SIG-M5 treated with dmso at 0.1 percent for 504 hours (cell line): Measurements from ENCODE around the gene AKAP10.
"Not testable (repeated sequence)": the region's sequence is repeated elsewhere in the genome, so short reads cannot be mapped to it uniquely, and the experiment has no call there.

ENCODE experiments used
- DNase-seq: peaks from one replicate; lab custom pipeline; 2025; ENCODE audit not compliant: unreplicated experiment; lab: John Stamatoyannopoulos, UW

AKAP10 gene

DNA sequence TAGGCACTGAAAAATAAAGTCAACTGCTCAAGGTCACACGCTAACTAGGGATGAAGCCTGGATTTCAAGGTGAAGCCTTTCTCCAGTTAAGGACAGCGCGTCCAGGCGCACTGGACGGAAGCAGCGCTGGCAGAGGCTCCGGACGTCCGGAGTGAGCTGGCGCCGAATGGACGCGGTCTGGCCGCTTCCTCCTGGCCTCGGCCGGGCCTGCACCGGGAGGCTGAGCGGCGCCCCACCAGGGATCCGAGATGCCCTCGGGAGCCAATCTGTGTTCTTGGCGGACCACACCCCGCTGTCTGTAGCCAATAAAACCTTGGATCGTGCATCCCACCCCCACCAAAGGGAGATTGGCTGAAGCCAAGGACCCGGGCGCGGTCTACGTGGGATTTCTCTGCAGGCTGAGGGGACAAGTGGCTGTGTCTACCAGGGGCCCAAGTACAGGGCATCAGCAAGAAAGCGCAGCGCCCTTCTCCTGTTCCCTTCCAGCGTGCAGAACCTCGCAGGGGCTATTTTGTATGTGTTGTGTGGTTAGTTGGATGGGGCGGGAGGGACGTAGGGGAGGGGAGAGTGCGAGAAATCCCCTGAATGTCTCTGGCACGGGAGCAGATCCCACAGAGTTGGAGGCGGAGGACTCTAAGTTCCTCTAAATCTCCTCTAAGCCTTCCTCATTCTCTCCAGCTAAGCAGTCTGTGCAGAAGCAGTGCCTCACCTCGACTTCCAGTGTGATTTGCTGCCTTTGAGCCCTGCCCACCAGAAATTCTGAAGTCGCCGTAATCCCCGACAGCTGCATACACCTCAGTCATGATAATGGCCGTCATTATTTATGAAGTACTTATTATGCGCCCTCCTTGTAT is 2.5 kb upstream of the AKAP10 start:
- DNase-seq = no peak

DNA sequence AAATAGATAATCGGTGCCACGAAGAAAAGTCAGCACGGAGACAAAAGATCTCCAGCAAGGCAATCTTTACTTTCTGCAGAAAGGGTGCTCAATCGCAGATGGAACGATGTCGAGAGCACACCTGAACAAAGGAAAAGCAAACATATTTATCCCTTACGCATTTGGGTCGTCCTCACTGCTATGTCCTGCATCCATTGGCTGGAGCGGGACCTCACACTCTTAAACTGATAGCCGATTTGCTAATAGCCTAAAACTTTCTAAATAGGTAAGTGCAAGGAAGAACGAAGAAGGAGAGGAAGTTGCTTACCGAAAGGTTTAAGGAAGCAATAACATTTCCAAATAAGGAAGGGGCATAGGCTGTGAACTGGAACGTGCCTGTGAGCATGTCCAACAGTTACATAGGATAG is 1.2 kb upstream of the AKAP10 start:
- peak; percentile 53 for DNase-seq

DNA sequence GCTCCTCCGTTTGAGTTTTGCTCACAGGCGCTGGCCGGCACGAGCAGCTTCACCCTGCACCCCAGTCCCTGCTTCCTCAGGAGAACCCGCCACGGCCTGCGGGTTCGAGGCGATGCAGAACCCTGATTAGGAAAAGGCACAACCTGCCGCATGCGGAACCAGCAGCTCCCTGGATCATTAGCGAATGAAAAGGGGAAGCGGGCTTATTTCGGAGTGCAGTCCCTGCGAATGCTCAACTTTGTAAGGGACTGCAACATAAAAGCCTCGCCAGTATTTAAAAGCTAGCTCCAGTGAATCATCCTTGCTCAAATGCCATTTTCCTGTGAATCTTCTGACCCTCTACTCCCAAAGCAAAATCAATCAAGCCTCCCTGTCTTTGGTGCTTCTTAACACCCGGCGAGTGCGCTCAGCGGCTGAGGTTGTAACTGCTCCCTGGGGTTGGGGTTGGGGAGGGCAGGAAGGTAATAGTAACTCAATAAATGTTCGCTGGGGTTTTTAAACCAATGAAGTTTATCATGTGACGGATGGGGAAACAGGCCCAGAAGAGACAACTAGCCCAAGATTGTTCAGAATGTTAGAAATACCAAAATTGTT is 678 bp upstream of the AKAP10 start:
- DNase-seq = peak; percentile 90

DNA sequence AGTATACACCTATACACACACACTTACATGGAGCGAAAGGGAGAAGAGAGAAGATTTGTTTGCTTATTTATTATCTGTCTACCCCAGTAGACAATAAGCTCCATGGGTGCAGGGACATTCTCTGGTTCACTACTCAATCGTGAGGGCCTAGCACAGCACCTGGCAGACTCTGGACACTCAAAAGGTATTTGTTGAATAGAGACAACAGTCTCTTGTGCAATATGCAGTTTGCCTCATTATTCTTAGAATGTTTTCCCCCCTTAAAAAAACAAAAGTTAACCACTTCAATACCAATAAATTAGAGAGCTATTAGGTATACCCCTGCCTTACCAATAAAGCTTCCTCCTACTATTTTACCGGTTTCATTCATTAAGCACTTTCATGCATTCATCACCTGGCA is 2.0 kb downstream of the AKAP10 start:
- no peak for DNase-seq

DNA sequence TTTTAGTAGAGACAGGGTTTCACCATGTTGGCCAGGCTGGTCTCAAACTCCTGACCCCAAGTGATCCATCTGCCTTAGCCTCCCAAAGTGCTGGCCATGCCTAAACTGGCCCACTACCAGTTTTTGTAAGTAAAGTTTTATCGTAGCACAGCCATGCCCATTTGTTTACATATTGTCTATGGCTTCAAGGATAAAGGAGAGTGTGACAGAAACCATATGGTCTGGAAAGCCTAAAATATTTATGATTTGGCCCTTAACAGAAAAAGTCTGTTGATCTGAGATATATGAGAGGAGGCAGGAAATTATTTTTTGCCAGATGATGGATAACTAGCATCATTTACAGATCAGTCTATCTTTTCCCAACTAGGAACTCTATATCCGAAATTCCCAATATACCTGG is 4.5 kb downstream of the AKAP10 start:
- no peak for DNase-seq

DNA sequence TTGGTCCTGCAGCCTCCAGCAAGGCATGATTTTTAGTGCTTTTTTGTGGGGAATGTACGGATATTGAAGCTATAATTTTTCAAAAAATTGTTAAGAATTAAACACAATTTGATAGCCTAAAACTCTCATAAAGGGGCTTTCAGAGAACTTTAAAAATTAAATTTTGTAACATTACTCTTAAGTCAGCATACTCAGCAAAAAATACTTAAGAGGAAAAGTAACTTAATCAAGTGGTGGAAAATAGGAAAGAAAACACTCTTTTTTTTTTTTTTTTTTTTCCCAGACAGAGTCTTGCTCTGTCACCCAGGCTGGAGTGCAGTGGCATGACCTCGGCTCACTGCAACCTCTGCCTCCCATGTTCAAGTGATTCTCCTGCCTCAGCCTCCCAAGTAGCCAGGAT is 14.7 kb downstream of the AKAP10 start:
- not testable (repeated sequence) for DNase-seq

DNA sequence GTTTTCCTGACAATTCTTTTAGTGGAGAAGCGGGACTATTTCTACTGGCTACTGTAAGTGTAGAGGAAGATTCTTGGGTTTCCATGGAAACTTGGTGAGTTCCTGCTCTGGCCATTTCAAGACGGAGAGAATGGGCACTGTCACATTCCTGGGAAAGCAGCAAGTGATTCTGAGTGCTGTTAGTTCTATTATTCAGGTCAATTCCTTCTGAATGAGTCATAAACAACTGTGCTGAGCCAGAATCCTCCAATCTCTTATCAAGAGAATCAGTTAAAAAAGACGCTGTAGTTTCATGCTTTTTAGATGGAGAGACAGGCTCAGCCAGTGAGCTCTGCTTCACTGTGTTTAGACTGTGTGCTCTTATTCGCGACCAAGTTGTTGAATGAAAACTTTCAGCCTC is 19.6 kb downstream of the AKAP10 start:
- peak; percentile 25 for DNase-seq

DNA sequence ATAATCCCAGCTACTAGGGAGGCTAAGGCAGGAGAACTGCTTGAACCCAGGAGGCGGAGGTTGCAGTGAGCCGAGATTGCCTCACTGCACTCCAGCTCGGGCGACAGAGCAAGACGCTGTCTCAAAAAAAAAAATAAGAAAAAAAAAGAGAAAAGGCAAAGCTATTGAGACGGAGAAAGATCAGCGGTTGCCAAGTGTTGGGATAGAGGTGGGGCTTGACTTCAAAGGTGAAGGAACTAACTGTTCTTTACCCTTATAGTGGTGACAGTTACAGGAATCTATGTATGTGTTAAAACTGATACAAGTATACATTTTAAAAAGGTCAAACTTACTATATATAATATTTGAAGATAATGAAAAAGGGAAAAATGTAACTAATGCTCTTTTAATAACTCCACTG is 22.5 kb downstream of the AKAP10 start:
- DNase-seq = no peak

DNA sequence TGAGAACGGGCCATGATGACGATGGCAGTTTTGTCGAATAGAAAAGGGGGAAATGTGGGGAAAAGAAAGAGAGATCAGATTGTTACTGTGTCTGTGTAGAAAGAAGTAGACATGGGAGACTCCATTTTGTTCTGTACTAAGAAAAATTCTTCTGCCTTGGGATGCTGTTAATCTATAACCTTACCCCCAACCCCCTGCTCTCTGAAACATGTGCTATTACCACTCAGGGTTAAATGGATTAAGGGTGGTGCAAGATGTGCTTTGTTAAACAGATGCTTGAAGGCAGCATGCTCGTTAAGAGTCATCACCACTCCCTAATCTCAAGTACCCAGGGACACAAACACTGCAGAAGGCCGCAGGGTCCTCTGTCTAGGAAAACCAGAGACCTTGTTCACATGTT is 26.2 kb downstream of the AKAP10 start:
- DNase-seq = not testable (repeated sequence)

DNA sequence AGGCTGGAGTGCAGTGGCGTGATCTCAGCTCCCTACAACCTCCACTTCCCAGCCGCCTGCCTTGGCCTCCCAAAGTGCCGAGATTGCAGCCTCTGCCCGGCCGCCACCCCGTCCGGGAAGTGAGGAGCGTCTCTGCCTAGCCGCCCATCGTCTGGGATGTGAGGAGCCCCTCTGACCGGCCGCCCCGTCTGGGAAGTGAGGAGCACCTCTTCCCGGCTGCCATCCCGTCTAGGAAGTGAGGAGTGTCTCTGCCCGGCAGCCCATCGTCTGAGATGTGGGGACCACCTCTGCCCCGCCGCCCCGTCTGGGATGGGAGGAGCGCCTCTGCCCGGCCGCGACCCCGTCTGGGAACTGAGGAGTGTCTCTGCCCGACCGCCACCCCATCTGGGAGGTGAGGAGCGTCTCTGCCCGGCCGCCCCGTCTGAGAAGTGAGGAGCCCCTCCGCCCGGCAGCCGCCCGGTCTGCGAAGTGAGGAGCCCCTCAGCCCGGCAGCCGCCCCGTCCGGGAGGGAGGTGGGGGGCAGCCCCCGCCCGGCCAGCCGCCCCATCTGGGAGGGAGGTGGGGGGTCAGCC is 26.9 kb downstream of the AKAP10 start:
- not testable (repeated sequence) for DNase-seq

DNA sequence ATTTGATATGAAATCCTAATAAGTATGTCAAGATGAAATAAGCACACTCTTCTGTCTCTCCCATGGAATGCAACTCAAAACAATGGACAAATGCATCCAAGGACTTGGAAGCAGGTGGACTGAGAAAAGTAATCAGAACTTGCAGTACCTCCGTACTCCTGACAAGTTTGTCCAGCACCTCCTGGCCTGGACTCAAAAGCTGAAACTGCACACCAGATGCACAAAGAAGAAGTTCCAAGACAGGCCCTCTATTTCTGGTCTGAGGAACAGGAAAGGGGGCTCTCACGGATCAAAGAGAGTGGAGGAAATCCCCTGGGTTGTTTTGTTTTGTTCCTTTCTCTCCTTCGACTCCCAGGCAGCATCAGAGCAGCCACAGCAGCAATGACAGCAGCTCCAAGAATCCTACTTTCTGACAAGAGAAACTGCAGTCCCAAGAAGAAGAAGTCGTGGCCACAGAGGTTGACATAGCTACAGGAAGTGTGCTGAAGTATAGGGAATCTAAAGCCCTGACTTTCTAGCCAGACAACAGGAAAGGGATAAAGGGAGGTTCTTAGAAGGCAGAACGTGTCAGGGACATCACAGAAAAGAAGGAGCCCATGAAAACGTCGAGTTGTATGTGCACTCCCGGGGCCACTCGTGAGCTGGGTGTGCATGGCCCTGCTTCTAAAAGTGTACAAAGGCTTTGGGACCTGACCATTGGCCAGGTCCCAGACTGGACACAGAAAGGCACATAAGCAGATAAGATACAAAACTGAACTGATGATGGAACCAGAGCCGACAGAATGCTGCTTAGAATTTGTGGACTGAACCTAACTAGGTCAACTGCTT is 29.3 kb downstream of the AKAP10 start:
- DNase-seq = no peak

DNA sequence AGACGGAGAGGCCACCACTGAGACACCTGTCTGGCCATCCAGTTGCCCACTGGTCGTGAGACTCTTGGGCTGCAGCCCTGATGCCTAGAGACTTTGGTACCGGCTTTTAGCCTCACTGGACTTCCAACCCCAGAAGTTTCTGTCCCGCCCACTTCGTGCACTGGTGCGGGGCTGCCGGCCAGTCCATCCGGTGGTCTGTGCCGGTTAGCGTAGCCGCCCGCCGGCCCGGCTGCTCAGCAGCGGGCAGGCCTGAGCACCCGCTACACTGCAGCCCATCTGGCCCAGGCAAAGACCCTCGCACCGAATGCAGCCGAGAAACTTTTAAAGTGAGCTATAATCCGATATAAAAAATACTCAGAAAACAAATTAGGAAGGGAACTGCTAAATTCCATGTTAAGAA is 30.7 kb downstream of the AKAP10 start:
- no peak for DNase-seq

DNA sequence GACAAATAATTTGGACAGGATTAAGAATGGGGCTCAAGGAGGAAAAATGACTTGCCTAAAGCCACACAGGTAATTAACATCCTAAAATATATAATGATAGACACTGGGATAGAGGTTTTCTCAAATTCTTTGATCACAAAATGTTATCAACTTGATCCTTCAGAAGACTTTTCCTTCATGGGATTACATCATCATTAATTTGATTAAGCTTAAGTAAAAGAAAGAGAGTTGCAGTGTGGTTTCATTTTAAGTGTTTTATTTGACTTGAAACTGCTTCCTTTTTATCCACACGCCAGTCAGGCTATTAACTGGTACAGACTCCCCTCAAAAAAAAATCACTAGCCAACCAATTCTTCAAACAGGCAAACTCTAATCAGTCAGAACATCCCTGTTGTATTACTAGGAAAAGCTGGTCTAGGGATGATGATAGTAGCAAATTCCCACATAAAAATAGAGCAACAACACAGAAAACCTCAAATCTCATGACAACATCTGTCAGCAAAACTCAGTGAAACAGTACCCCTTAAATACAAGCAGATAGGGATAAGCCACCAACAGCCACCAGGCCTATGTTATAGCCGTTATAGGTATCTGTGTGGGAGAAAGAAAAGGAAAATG is 32.5 kb downstream of the AKAP10 start:
- DNase-seq = no peak

DNA sequence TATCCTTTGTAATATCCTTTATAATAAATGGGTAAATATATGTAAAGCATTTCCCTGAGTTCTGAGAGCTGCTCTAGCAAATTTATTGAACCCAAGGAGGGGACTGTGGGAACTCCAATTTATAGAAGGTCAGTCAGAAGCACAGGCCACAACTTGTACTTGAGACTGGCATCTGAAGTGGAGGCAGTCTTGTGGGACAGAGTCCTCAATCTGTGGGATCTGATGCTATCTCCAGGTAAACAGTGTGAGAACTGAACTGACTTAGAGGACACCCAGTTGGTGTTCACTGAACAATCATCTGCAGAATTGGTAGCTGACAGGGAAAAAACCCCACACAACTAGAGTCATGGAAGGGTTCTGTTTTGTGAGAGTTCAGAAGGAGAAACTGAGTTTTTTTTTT is 34.0 kb downstream of the AKAP10 start:
- DNase-seq = no peak

DNA sequence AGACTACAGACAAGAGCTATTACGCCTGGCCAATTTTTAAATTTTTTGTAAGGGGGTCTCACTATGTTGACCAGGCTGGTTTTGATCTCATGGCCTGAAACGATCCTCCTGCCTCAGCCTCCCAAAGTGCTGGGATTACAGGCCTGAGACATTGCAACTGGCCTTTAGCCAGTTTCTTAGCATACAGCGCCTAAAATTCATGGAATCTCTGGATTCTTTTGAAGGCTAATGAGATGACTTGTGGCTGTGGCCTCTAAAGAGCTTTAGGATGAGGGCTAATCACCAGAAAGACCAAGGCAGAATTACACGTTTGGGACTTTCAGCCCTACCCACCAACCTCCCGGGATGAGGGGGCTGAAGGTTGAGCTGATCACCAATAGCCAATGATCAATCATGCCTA is 34.6 kb downstream of the AKAP10 start:
- no peak for DNase-seq

DNA sequence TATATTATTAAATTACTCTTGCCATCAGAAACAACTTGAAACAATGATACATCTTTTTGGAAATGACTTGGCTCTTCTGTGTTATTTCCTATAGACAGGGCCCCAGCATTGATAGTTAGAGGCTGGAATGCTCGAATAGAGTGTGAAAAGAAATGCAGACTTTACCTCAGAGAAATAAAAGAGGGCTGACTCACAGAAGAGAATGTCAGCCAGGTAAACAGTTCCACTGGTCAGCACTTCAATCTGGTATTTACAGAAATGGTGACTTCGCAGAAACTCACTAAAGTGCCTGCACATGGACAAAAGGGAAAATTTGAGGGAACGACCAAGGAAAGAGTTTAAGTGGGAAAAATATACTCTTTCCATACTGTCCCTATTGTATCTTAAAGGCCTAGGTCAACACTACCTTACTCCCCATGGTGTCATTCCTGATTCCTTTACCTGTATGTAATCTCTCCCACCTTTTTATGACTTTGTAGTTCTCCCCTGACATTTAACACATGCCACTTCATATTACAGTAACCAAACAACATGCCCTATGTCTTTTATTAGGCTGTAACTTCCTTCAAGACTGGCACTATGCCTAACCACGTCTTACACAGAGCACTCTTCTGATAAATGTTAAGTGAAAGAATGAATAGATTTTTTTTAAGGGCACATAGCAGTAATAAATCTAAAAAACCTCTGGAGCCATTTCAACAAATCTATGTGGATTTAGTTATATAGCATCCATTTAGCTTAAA is 36.7 kb downstream of the AKAP10 start:
- no peak for DNase-seq

DNA sequence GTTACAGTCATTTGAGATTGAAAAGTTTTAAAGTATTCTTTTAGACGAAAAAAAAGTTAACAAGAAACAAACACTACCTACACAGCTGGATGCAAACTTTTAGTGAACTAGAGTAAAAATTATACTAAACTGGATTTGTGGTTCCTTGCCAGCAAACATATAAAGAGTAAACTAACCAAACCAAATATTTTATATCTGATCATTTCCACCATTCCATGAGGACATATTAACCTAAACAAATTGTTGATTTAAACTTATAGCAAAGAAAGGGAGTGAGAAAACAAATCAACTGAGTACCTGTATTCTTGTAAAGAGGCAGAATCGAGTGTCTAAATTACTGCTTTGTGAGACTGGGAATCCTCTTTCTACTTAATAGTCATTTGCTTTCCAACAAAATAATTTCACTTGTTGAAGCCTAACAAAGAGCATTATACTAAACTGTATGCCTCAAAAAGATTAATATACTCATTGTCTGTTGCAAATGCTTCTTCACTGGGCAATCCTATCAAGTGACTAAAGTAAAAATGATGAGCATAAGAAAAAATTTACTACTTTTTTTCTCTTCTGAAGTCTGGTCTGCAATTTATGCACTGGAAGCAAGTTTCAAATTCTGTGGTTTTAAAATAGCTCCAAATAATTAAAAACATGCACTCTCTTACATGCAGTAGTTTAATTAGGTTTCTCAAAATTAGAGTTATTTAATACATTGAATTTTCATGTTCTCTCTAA is 37.5 kb downstream of the AKAP10 start:
- DNase-seq = no peak

DNA sequence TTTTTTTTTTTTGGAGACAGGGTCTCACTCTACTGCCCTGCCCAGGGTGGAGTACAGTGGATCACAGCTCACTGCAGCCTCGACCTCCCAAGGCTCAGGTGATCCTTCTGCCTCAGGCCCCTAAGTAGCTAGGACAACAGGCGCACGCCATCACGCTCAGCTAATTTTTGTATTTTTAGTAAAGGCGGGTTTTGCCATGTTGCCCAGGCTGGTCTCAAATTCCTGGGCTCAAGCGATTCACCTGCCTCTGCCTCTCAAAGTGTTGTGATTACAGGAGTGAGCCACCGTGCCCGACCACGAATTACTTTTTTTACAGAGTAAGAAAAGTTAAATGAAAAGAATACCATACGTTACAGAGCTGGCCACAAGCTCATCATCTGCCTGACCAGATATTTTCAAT is 38.9 kb downstream of the AKAP10 start:
- no peak for DNase-seq

DNA sequence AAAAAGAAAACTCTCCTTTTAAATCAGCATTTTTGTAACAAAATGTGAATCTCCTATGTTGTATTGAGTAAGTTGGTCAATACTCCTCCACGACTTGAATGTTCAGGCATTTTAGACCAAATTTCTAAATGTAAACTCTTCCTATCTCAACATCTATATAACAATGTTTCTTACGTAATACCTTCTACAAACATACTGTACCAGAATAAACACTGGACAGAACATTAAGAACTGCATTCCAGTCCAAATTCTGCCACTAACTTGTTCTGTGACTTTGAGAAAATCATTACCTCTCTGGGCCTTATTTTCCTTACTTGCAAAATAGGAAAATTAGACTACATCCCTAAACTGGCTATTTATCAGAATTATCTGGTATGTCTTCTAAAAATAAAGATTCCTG is 40.1 kb downstream of the AKAP10 start:
- peak; percentile 45 for DNase-seq

DNA sequence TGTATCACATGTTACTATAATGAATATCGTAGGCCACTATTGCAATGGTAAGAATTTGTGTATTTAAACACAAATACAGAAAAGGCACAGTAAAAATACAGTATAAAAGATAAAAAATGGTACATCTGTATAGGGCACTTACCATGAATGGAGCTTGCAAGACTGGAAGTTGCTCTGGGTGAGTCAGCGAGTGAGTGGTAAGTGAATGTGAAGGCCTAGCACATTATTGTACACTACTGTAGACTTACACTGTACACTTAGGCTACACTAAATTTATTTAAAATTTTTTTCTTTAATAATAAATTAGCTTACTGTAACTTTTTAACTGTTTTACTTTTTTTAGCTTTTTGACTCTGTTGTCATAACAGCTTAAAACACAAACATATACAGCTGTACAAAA is 42.5 kb downstream of the AKAP10 start:
- DNase-seq = no peak
